Common myeloid progenitor, CD34-positive (primary cell): ENCODE data around the gene ESR1.

Source experiments
- CTCF ChIA-PET: fragments of 350-600 bp; sonication (Branson Sonifier 250); formaldehyde crosslinking; loops from one replicate; lab custom pipeline; 2021; ENCODE audit warnings: antibody characterized with exemption; lab: Charles Lee
- POLR2A ChIA-PET: fragments of 350-600 bp; sonication (Branson Sonifier 250); formaldehyde crosslinking; loops from one replicate; lab custom pipeline; 2021; ENCODE audit warnings: antibody characterized with exemption; lab: Charles Lee
- DNase-seq, 3 donors: peaks; one replicate each; pipeline versions ENCODE4 v3.0.0 to v3.0.0-alpha.2; 2013
- H3K27ac ChIP-seq, 2 experiments: 1 replicate in 1 of 2; 2 replicates in 1 of 2; pipeline ENCODE4 v1.7.0; 2013; ENCODE audit warnings: inconsistent platforms in 2 of 2, low read length in 2 of 2, mild to moderate bottlenecking in 2 of 2, low read depth in 1 of 2, moderate library complexity in 1 of 2; ENCODE audit not compliant: severe bottlenecking in 2 of 2, insufficient read depth in 1 of 2, poor library complexity in 1 of 2
- H3K27me3 ChIP-seq, 5 experiments: replicated peaks in 2 of 5; 1 replicate in 3 of 5; 2 replicates in 2 of 5; pipeline versions ENCODE4 v1.6.1 to v1.7.0; 2013; ENCODE audit warnings: low read length in 4 of 5, mild to moderate bottlenecking in 2 of 5, moderate library complexity in 2 of 5, inconsistent platforms in 1 of 5; ENCODE audit not compliant: insufficient read depth in 5 of 5, control insufficient read depth in 4 of 5
- H3K36me3 ChIP-seq, 4 experiments: 1 replicate in 2 of 4; 2 replicates in 2 of 4; pipeline versions ENCODE4 v1.6.1 to v1.7.0; 2013; ENCODE audit warnings: low read length in 3 of 4, control low read depth in 1 of 4, mild to moderate bottlenecking in 1 of 4; ENCODE audit not compliant: control insufficient read depth in 4 of 4, insufficient read depth in 4 of 4
- H3K4me1 ChIP-seq, 4 experiments: 1 replicate in 3 of 4; 2 replicates in 1 of 4; pipeline versions ENCODE4 v1.6.1 to v1.7.1; 2013; ENCODE audit warnings: low read length in 3 of 4, mild to moderate bottlenecking in 3 of 4, control low read depth in 1 of 4, inconsistent platforms in 1 of 4, moderate library complexity in 1 of 4; ENCODE audit not compliant: control insufficient read depth in 4 of 4, insufficient read depth in 4 of 4; ENCODE audit errors: control extremely low read depth in 1 of 4
- H3K4me3 ChIP-seq, 7 experiments: 1 replicate in 4 of 7; 2 replicates in 3 of 7; pipeline versions ENCODE4 v1.5.1 to v1.7.0; 2013; ENCODE audit warnings: mild to moderate bottlenecking in 7 of 7, low read length in 6 of 7, moderate library complexity in 6 of 7, inconsistent platforms in 2 of 7, low read depth in 2 of 7, control low read depth in 1 of 7; ENCODE audit not compliant: insufficient read depth in 4 of 7, control insufficient read depth in 1 of 7; ENCODE audit errors: extremely low read depth in 1 of 7
- H3K9me3 ChIP-seq, 5 experiments: 1 replicate in 4 of 5; 2 replicates in 1 of 5; pipeline versions ENCODE4 v1.6.1 to v1.7.1; 2013; ENCODE audit warnings: low read length in 4 of 5, mild to moderate bottlenecking in 2 of 5, inconsistent platforms in 1 of 5, low read depth in 1 of 5, moderate library complexity in 1 of 5; ENCODE audit not compliant: control insufficient read depth in 4 of 5, insufficient read depth in 2 of 5; ENCODE audit errors: control extremely low read depth in 1 of 5
- WGBS: methylation state at CpG from one replicate; pipeline ENCODE4 v1.1.5; 2013; ENCODE audit not compliant: insufficient coverage; 5-methylcytosine and 5-hydroxymethylcytosine counted together

ESR1 gene

GRCh38 chr6:151869787-151870186 lies 62.3 kb downstream of the ESR1 start:
- POLR2A ChIA-PET, result no interaction called here
- CTCF ChIA-PET, result no interaction called here
- H3K9me3 ChIP-seq, result peaks cover 0 to 3% (median 0%) of the 10 kb centered on the region in 5 experiments
- no peaks in the 10 kb centered on the region for H3K27me3 ChIP-seq
- no peaks in the 10 kb centered on the region for H3K4me1 ChIP-seq
- H3K27ac ChIP-seq, result no peak overlapping the region
- no peak for DNase-seq
- no peaks in the 10 kb centered on the region for H3K36me3 ChIP-seq
- no peak overlapping the region for H3K4me3 ChIP-seq
- WGBS, result no CpG with 5 or more reads among the region's 1 CpG

DNA sequence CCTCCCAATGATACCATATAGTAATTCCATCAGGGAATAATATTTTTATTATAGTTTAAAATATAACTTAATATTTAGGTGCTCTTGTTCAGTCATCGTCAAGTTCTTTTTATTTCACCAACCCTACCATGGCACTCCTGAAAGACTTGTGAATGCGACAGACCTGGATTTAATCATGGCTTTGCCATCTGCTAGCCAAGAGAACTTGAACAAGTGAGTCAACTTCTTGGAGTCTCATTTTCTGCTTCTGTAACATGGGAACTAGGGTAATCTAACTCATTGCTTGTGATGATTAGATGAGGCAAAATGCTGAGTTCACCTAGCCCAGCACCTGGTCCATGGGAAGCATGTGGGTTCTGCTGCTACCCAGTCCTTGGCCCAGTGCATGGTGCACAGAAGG lies 62.9 kb downstream of the ESR1 start:
- Histone ChIP-seq H3K27me3 (no peaks in the 10 kb centered on the region), H3K4me1 (no peaks in the 10 kb centered on the region), H3K36me3 (no peaks in the 10 kb centered on the region), H3K4me3 (no peak overlapping the region), H3K9me3 (peaks cover 0 to 2% (median 0%) of the 10 kb centered on the region in 5 experiments), H3K27ac (no peak overlapping the region)
- WGBS, result 100% methylated on average over 1 of the region's 2 CpGs
- POLR2A ChIA-PET, result no interaction called here
- CTCF ChIA-PET, result no interaction called here
- DNase-seq, result no peak

GRCh38 chr6:151875524-151875923 lies 68.0 kb downstream of the ESR1 start:
- CTCF ChIA-PET, result no interaction called here
- DNase-seq, result no peak

DNA sequence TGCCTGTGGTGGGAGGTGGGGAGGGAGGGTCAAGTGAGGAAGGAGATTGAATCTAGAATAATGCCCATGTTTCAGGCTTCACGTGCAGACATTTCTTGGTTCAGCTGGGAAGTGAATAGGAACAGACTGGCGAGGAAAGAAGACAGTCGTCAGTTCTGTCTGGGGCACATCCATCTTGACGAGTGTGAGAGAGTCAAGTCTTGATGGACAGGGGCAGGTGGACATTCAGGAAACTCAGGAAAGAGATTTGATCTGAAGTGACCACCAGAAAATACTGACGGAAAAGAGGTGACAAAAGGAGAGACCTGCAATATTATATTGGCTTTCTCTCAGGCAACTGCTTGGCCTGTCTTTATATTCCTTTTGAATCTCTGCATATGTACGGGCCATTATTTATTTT lies 68.6 kb downstream of the ESR1 start:
- Histone ChIP-seq H3K9me3 (no peaks in the 10 kb centered on the region), H3K4me3 (no peak overlapping the region)

More at GRCh38 chr6:151875524-151875923, 68.0 kb downstream of the ESR1 start:
- H3K4me3 ChIP-seq, result no peak overlapping the region
- no peak overlapping the region for H3K27ac ChIP-seq
- no peaks in the 10 kb centered on the region for H3K4me1 ChIP-seq
- no peaks in the 10 kb centered on the region for H3K36me3 ChIP-seq
- WGBS, result 70% methylated on average over 1 of the region's 1 CpG
- no peaks in the 10 kb centered on the region for H3K9me3 ChIP-seq
- POLR2A ChIA-PET, result no interaction called here
- H3K27me3 ChIP-seq, result no peaks in the 10 kb centered on the region

DNA sequence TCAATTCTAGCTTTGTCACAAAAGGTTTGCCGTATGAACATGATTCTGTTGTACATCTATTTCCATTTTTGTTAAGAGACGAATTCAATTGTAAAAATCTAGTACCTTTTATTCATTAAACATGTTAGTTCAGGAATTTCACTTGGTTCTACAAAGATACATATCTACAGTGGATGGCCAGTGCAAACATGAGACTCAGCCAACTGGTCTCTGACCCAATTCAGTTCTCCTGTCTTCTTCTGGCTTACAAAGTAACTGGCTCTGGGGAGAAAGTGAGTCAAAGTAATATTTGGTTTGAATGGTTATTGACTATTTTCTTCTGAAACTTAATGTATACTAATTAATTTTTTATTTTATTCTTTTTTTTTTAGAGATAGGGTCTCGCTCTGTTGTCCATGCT lies 70.0 kb downstream of the ESR1 start:
- H3K9me3 ChIP-seq, result no peaks in the 10 kb centered on the region
- H3K4me3 ChIP-seq, result no peak overlapping the region
- ChIA-PET POLR2A (no interaction called here), CTCF (no interaction called here)
- no peak overlapping the region for H3K27ac ChIP-seq
- WGBS, result no CpG with 5 or more reads among the region's 3 CpGs
- H3K27me3 ChIP-seq, result no peaks in the 10 kb centered on the region
- no peaks in the 10 kb centered on the region for H3K36me3 ChIP-seq
- no peak for DNase-seq
- no peaks in the 10 kb centered on the region for H3K4me1 ChIP-seq

More for the DNA sequence above, 68.6 kb downstream of the ESR1 start:
- H3K4me1 ChIP-seq, result no peaks in the 10 kb centered on the region
- H3K27ac ChIP-seq, result no peak overlapping the region
- H3K36me3 ChIP-seq, result no peaks in the 10 kb centered on the region
- POLR2A ChIA-PET, result no interaction called here
- DNase-seq, result no peak
- 98% methylated on average over 5 of the region's 6 CpGs for WGBS
- CTCF ChIA-PET, result no interaction called here
- H3K27me3 ChIP-seq, result no peaks in the 10 kb centered on the region

GRCh38 chr6:151881231-151881630 lies 73.7 kb downstream of the ESR1 start:
- H3K27me3 ChIP-seq, result no peaks in the 10 kb centered on the region
- no peaks in the 10 kb centered on the region for H3K9me3 ChIP-seq
- no peak overlapping the region for H3K27ac ChIP-seq
- no peak for DNase-seq
- POLR2A ChIA-PET, result no interaction called here
- H3K4me3 ChIP-seq, result no peak overlapping the region
- 86% methylated on average over 1 of the region's 1 CpG for WGBS
- CTCF ChIA-PET, result no interaction called here
- no peaks in the 10 kb centered on the region for H3K4me1 ChIP-seq
- no peaks in the 10 kb centered on the region for H3K36me3 ChIP-seq

DNA sequence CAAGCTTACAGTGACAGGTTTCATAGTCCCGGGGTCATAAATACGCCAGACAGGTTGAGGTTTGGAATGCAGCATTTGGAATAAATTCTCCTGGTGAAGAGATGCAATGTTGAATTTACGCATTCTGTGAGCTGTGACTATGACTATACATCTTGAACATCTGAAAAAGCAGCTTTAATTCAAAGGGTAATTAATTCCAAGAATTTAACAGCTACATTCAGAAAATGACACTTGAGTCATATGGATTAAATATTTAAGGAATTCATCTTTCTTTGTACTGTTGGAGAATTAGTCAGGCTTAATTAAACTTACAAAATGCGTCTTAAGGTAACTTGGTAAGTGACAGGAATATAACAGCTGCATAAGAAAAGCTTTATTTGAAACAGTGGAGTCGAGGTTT lies 74.7 kb downstream of the ESR1 start:
- Histone ChIP-seq H3K4me3 (no peak overlapping the region), H3K27me3 (no peaks in the 10 kb centered on the region), H3K36me3 (no peaks in the 10 kb centered on the region), H3K4me1 (no peaks in the 10 kb centered on the region), H3K9me3 (no peaks in the 10 kb centered on the region), H3K27ac (no peak overlapping the region)
- ChIA-PET CTCF (interaction anchor here (1.3 kb wide), 1 partner anchor 14 kb away, joined by 4 read pairs; no protein-coding TSS in a partner anchor), POLR2A (interaction anchor here (1.1 kb wide), 1 partner anchor 16 kb away, joined by 5 read pairs; no protein-coding TSS in a partner anchor)
- WGBS, result 88% methylated on average over 2 of the region's 5 CpGs
- DNase-seq, result no peak
